ENCODE results near the gene SUSD1. TPM values are rescaled to one million over a fixed set of nuclear protein-coding genes. Genes with fewer than 3 reads are reported as not detected.

The SUSD1 gene
- polyA plus RNA-seq, 1 experiment, result 17.5 TPM

DNA sequence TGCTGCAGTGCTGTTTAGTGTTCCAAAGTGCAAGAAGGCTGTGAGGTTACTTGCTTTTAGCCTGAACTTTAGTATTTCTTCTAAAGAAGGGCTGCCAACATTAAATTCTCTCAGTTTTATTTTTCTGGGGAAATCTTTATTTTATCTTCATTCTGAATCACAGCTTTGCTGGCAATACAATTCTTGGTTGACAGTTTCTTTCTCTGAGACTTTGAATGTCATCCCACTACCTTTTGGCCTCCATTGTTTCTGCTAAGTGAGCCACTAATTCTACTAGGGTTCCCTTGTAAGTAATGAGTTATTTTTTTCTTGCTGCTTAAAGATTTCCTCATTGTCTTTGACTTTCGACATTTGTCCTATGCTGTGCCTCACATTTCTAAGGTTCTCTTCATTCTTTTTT lies 32.4 kb upstream of the SUSD1 start:
- peaks cover 9% of the 10 kb centered on the region for H3K36me3 ChIP-seq (ENCODE audit: control insufficient read depth, insufficient read depth, low read length)
- no peak overlapping the region for H3K4me3 ChIP-seq (ENCODE audit: low read depth, low read length)
- no peak for DNase-seq (ENCODE audit: low read depth)
- no peaks in the 10 kb centered on the region for H3K27me3 ChIP-seq (ENCODE audit: control insufficient read depth, insufficient read depth, low read length)
- ChIA-PET POLR2A (interaction anchor here (0.6 kb wide), 1 partner anchor 196 kb away, joined by 10 read pairs; no protein-coding TSS in a partner anchor), CTCF (interaction anchor here (0.6 kb wide), 1 partner anchor 687 kb away, joined by 3 read pairs; no protein-coding TSS in a partner anchor)
- TF ChIP-seq, protein P1, sequence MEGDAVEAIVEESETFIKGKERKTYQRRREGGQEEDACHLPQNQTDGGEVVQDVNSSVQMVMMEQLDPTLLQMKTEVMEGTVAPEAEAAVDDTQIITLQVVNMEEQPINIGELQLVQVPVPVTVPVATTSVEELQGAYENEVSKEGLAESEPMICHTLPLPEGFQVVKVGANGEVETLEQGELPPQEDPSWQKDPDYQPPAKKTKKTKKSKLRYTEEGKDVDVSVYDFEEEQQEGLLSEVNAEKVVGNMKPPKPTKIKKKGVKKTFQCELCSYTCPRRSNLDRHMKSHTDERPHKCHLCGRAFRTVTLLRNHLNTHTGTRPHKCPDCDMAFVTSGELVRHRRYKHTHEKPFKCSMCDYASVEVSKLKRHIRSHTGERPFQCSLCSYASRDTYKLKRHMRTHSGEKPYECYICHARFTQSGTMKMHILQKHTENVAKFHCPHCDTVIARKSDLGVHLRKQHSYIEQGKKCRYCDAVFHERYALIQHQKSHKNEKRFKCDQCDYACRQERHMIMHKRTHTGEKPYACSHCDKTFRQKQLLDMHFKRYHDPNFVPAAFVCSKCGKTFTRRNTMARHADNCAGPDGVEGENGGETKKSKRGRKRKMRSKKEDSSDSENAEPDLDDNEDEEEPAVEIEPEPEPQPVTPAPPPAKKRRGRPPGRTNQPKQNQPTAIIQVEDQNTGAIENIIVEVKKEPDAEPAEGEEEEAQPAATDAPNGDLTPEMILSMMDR (IDR thresholded peaks at IDR 0.05; ENCODE audit: insufficient read depth, low read depth, low read length), result no peak

DNA sequence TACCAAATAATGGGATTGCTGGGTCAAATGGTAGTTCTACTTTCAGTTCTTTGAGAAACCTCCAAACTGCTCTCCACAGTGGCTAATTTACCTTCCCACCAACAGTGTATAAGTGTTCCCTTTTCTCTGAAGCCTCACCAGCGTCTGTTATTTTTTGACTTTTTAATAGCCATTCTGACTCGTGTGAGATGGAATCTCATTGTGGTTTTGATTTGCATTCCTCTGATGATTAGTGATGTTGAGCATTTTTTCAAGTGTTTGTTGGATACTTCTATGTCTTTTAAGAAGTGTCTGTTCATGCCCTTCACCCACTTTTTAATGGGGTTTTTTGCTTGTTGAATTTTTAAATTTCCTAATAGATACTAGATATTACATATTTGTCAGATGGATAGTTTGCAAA lies 28.4 kb upstream of the SUSD1 start:
- POLR2A ChIA-PET, result no interaction called here
- Histone ChIP-seq H3K36me3 (ENCODE audit: control insufficient read depth, insufficient read depth, low read length) (peaks cover 2% of the 10 kb centered on the region; the same call in 1 of the 2 replicates), H3K27me3 (ENCODE audit: control insufficient read depth, insufficient read depth, low read length) (no peaks in the 10 kb centered on the region), H3K4me3 (ENCODE audit: low read depth, low read length) (no peak overlapping the region)
- CTCF ChIA-PET, result no interaction called here
- TF ChIP-seq, protein P1 (IDR thresholded peaks at IDR 0.05; ENCODE audit: insufficient read depth, low read depth, low read length), result no peak
- DNase-seq (ENCODE audit: low read depth), result peak; percentile 35

- H3K27me3 ChIP-seq (ENCODE audit: control insufficient read depth, insufficient read depth, low read length), result no peaks in the 10 kb centered on the region
- H3K4me3 ChIP-seq (ENCODE audit: low read depth, low read length), result no peak overlapping the region
- TF ChIP-seq, protein P1 (IDR thresholded peaks at IDR 0.05; ENCODE audit: insufficient read depth, low read depth, low read length), result no peak
- no peaks in the 10 kb centered on the region; the same call in 1 of the 2 replicates for H3K36me3 ChIP-seq (ENCODE audit: control insufficient read depth, insufficient read depth, low read length)
- ChIA-PET CTCF (interaction anchor here (0.6 to 2.2 kb wide), 2 partner anchors 16 to 132 kb away, joined by 3 to 5 read pairs; partner anchors contain the start of gene PTBP3), POLR2A (no interaction called here)
- no peak for DNase-seq (ENCODE audit: low read depth)
These were observed 25.6 kb upstream of the SUSD1 start for GRCh38 chr9:112200711-112201110.

GRCh38 chr9:112198646-112199045 lies 23.5 kb upstream of the SUSD1 start:
- H3K4me3 ChIP-seq (ENCODE audit: low read depth, low read length), result no peak overlapping the region
- ChIA-PET CTCF (no interaction called here), POLR2A (no interaction called here)
- no peak for DNase-seq (ENCODE audit: low read depth)
- no peaks in the 10 kb centered on the region; the same call in 1 of the 2 replicates for H3K36me3 ChIP-seq (ENCODE audit: control insufficient read depth, insufficient read depth, low read length)
- H3K27me3 ChIP-seq (ENCODE audit: control insufficient read depth, insufficient read depth, low read length), result no peaks in the 10 kb centered on the region
- TF ChIP-seq, protein P1 (IDR thresholded peaks at IDR 0.05; ENCODE audit: insufficient read depth, low read depth, low read length), result no peak

DNA sequence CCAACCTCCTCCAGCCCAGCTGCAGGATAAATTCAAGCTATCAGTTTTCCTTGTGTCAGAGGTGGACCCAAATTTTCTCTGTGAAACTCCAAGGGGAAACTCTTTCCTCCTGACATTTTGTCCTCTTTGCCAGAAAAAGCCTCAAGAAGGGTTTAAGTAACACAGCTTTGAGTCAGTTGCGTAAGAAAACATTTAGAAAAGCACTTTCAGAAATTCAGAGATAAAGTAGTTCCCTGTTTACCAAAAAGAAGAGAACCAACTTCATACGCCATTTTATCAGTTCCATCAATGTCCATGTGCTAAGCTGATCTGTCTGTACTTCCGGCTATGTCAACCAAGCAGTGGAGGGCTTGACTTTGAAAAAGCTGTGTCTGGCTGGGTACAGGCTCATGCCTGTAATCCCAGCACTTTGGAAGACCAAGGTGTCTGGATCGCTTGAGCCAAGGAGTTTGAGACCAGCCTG lies 19.9 kb upstream of the SUSD1 start:
- POLR2A ChIA-PET, result interaction anchor here (0.7 kb wide), 1 partner anchor 20 kb away, joined by 8 read pairs; no protein-coding TSS in a partner anchor
- TF ChIP-seq, protein P1 (IDR thresholded peaks at IDR 0.05; ENCODE audit: insufficient read depth, low read depth, low read length), result no peak
- Histone ChIP-seq H3K27me3 (ENCODE audit: control insufficient read depth, insufficient read depth, low read length) (no peaks in the 10 kb centered on the region), H3K36me3 (ENCODE audit: control insufficient read depth, insufficient read depth, low read length) (no peaks in the 10 kb centered on the region), H3K4me3 (ENCODE audit: low read depth, low read length) (no peak overlapping the region)
- CTCF ChIA-PET, result no interaction called here
- no peak for DNase-seq (ENCODE audit: low read depth)

All from BJ (cell line).